ENCODE data around the gene TMEM175. TPM values are rescaled to one million over a fixed set of nuclear protein-coding genes. Genes with fewer than 3 reads are reported as not detected.

Gene TMEM175
- total RNA-seq, 2 donors from 2014 or later, result 40.2 to 65.3 TPM

DNA sequence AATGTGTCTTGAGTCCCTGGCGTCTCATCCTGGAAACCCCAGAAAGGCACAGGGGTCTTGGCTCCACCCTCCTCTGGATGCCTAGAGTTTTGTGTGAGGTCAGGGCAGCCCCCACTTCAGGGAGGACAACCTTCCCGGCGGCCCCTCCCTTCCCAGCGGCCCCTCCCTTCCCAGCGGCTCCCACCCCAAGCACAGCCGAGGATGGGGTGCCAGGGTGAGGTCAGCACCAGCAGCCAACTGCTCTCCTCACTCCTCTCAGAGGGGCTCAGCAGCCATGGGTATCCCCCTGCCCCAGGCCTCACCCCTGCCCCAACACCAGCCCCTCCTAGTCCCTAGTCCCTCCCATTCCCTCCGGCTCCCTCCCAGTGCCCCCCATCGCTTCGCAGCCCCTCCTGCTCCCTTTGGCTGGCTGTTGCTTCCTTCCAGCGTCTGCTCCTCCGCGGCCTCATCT, 23.7 kb downstream of the TMEM175 start:
- Histone ChIP-seq H3K27ac (no peak overlapping the region), H3K4me3 (no peak overlapping the region), H3K4me1 (no peaks in the 10 kb centered on the region), H3K36me3 (replicated peaks in 1 of 2; ENCODE audit: insufficient read depth in 1 of 2, low read depth in 2 of 2) (no peaks in the 10 kb centered on the region), H3K9me3 (no peaks in the 10 kb centered on the region), H3K27me3 (no peaks in the 10 kb centered on the region)
- no peak for TF ChIP-seq POLR2A (IDR thresholded peaks at IDR 0.05)
- TF ChIP-seq, protein P1, sequence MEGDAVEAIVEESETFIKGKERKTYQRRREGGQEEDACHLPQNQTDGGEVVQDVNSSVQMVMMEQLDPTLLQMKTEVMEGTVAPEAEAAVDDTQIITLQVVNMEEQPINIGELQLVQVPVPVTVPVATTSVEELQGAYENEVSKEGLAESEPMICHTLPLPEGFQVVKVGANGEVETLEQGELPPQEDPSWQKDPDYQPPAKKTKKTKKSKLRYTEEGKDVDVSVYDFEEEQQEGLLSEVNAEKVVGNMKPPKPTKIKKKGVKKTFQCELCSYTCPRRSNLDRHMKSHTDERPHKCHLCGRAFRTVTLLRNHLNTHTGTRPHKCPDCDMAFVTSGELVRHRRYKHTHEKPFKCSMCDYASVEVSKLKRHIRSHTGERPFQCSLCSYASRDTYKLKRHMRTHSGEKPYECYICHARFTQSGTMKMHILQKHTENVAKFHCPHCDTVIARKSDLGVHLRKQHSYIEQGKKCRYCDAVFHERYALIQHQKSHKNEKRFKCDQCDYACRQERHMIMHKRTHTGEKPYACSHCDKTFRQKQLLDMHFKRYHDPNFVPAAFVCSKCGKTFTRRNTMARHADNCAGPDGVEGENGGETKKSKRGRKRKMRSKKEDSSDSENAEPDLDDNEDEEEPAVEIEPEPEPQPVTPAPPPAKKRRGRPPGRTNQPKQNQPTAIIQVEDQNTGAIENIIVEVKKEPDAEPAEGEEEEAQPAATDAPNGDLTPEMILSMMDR (IDR thresholded peaks at IDR 0.05), result no peak
- no peak for ATAC-seq
- WGBS, 2 donors, result 75 to 98% methylated on average over 8 to 11 of the region's 12 CpGs
- intact Hi-C loops (cut with DNase I), result no loop called here
- DNase-seq, result peak in 1 of 4 donors; percentile 10

DNA sequence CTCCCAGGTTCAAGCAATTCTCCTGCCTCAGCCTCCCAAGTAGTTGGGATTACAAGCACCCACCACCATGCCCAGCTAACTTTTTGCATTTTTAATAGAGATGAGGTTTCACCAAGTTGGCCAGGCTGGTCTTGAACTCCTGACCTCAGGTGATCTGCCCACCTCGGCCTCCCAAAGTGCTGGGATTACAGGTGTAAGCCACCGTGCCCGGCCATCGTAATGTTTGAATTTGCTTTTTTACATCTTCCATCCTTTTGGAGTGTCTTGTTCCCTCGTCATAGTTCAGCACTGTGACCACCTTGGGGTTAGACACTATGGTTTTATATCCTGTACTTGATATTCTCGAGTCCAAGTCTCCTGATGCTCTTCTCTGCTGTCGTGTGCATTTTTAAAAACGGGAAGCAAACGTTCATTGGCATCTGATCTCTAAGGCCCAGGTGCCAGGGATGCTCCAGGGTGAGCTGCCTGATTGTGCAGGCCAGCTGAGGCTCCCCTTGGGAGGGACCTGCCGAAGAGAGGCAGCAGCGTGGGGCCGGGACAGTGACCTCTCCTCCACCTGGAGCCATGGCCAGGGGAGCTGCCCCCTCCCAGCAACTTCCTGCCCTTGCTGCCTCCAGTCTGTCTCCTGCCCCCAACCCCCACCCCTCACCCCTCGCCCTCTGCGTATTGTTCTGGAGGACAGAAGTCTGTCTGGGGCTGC, 24.4 kb downstream of the TMEM175 start:
- WGBS, 2 donors, result 76 to 81% methylated on average over 13 to 14 of the region's 14 CpGs
- Histone ChIP-seq H3K27me3 (no peaks in the 10 kb centered on the region), H3K4me3 (no peak overlapping the region), H3K27ac (no peak overlapping the region), H3K9me3 (no peaks in the 10 kb centered on the region), H3K36me3 (replicated peaks in 1 of 2; ENCODE audit: insufficient read depth in 1 of 2, low read depth in 2 of 2) (no peaks in the 10 kb centered on the region), H3K4me1 (no peaks in the 10 kb centered on the region)
- intact Hi-C loops (cut with DNase I), result no loop called here
- DNase-seq (no peak), ATAC-seq (no peak)
- no peak for TF ChIP-seq POLR2A (IDR thresholded peaks at IDR 0.05)
- TF ChIP-seq, protein P1 (IDR thresholded peaks at IDR 0.05), result no peak

- TF ChIP-seq, protein P1 (IDR thresholded peaks at IDR 0.05), result no peak
- TF ChIP-seq POLR2A (IDR thresholded peaks at IDR 0.05), result no peak
- Histone ChIP-seq H3K4me3 (no peak overlapping the region), H3K27me3 (no peaks in the 10 kb centered on the region), H3K36me3 (replicated peaks in 1 of 2; ENCODE audit: insufficient read depth in 1 of 2, low read depth in 2 of 2) (no peaks in the 10 kb centered on the region), H3K27ac (no peak overlapping the region), H3K4me1 (no peaks in the 10 kb centered on the region), H3K9me3 (no peaks in the 10 kb centered on the region)
- 78 to 88% methylated on average over 5 to 7 of the region's 8 CpGs for WGBS, 2 donors
- intact Hi-C loops (cut with DNase I), result no loop called here
- no peak for DNase-seq
- no peak for ATAC-seq
Measured at GRCh38 chr4:957231-957580, 24.9 kb downstream of the TMEM175 start.

- Histone ChIP-seq H3K27me3 (no peaks in the 10 kb centered on the region), H3K4me1 (no peaks in the 10 kb centered on the region), H3K36me3 (replicated peaks in 1 of 2; ENCODE audit: insufficient read depth in 1 of 2, low read depth in 2 of 2) (no peaks in the 10 kb centered on the region), H3K4me3 (no peak overlapping the region), H3K9me3 (no peaks in the 10 kb centered on the region), H3K27ac (no peak overlapping the region)
- intact Hi-C loops (cut with DNase I), result no loop called here
- DNase-seq (peak in 1 of 4 donors; percentile 7), ATAC-seq (no peak)
- TF ChIP-seq, protein P1 (IDR thresholded peaks at IDR 0.05), result no peak
- TF ChIP-seq POLR2A (IDR thresholded peaks at IDR 0.05), result no peak
- 92 to 96% methylated on average over 13 to 38 of the region's 45 CpGs for WGBS, 2 donors
Measured at GRCh38 chr4:957581-958313, 25.5 kb downstream of the TMEM175 start.

Measured in body of pancreas (tissue), 4 donors.